COR-L47 (cell line): Measurements from ENCODE around the gene SULT6B1.
A peak's percentile ranks its signal among the peaks of the same experiment; 100 is the strongest.
"Not testable (repeated sequence)": the region's sequence is repeated elsewhere in the genome, so short reads cannot be mapped to it uniquely, and the experiment has no call there.

Experiments used
- DNase-seq: peaks from one replicate; lab custom pipeline; 2025; lab: John Stamatoyannopoulos, UW

Gene SULT6B1

GRCh38 chr2:37196320-37197195, 8.1 kb upstream of the SULT6B1 start, which contains the start of gene CEBPZOS:
Gene CEBPZOS, plus strand, starts transcription at chr2:37196496. Its CDS starts 3,209 bp downstream, at chr2:37199705.
- DNase-seq = peak; percentile 72

- DNase-seq = not testable (repeated sequence)
Observed at GRCh38 chr2:37195862-37196319, 7.4 kb upstream of the SULT6B1 start.

- no peak for DNase-seq
Observed at GRCh38 chr2:37192551-37192950, 4.1 kb upstream of the SULT6B1 start.

- DNase-seq = no peak
Observed at GRCh38 chr2:37191747-37192146, 3.3 kb upstream of the SULT6B1 start.

GRCh38 chr2:37191253-37191652, 2.8 kb upstream of the SULT6B1 start:
- no peak for DNase-seq

GRCh38 chr2:37190290-37190689, 1.8 kb upstream of the SULT6B1 start:
- no peak for DNase-seq

GRCh38 chr2:37189452-37190153, 1.1 kb upstream of the SULT6B1 start:
- peak; percentile 8 for DNase-seq

- DNase-seq = no peak
Observed at GRCh38 chr2:37181726-37182684, 6.5 kb downstream of the SULT6B1 start.

GRCh38 chr2:37180640-37181039, 7.8 kb downstream of the SULT6B1 start:
- no peak for DNase-seq

GRCh38 chr2:37180006-37180639, 8.3 kb downstream of the SULT6B1 start:
- DNase-seq = no peak

- DNase-seq = no peak
Observed at GRCh38 chr2:37173741-37174140, 14.7 kb downstream of the SULT6B1 start.

GRCh38 chr2:37171624-37171950, 16.9 kb downstream of the SULT6B1 start:
- no peak for DNase-seq

- peak; percentile 7 for DNase-seq
Observed at GRCh38 chr2:37168217-37168981, 20.1 kb downstream of the SULT6B1 start.

GRCh38 chr2:37167636-37168180, 20.8 kb downstream of the SULT6B1 start:
- no peak for DNase-seq

GRCh38 chr2:37164757-37165156, 23.7 kb downstream of the SULT6B1 start:
- DNase-seq = no peak

- peak; percentile 92 for DNase-seq
Observed at GRCh38 chr2:37156857-37157714, 31.4 kb downstream of the SULT6B1 start, which contains the start of gene EIF2AK2. Gene EIF2AK2, minus strand, starts transcription at chr2:37156980. Its CDS starts 9,174 bp downstream, at chr2:37147806.

GRCh38 chr2:37156071-37156856, 32.2 kb downstream of the SULT6B1 start:
- peak; percentile 43 for DNase-seq

- no peak for DNase-seq
Observed at GRCh38 chr2:37154785-37155184, 33.7 kb downstream of the SULT6B1 start.
